T-helper 17 cell (primary cell): ENCODE data around the gene COL21A1. TPM values are rescaled to one million over a fixed set of nuclear protein-coding genes. Genes with fewer than 3 reads are reported as not detected.

ENCODE experiments used
- ATAC-seq: fragments of 150-1000 bp; cut with Tn5 transposase; 2 replicates; pipeline ENCODE4 v1.10.0; 2021; ENCODE audit warnings: mild to moderate bottlenecking, moderate library complexity
- DNase-seq, 3 donors: peaks; one replicate each; pipeline versions ENCODE4 v3.0.0 to v3.0.0-alpha.2; 2020 to 2021
- H3K9me3 ChIP-seq: one replicate; pipeline ENCODE4 v1.7.0; 2013; ENCODE audit warnings: low read length, mild to moderate bottlenecking; ENCODE audit not compliant: control insufficient read depth, poor library complexity, severe bottlenecking
- H3K27ac Mint-ChIP-seq: one replicate; pipeline ENCODE4 v1.8.0; 2022; ENCODE audit warnings: mild to moderate bottlenecking, moderate library complexity, mixed read lengths
- H3K27me3 Mint-ChIP-seq: one replicate; pipeline ENCODE4 v1.8.0; 2022; ENCODE audit warnings: mixed read lengths
- H3K36me3 Mint-ChIP-seq: one replicate; pipeline ENCODE4 v1.8.0; 2022; ENCODE audit warnings: low read depth, mixed read lengths
- H3K4me1 Mint-ChIP-seq: one replicate; pipeline ENCODE4 v1.8.0; 2022; ENCODE audit warnings: mild to moderate bottlenecking, mixed read lengths
- H3K4me3 Mint-ChIP-seq: one replicate; pipeline ENCODE4 v1.8.0; 2022; ENCODE audit warnings: mild to moderate bottlenecking, moderate library complexity, mixed read lengths
- total RNA-seq, 4 donors: library from RNA in 2 of 4; stranded (reverse) in 2 of 4; gene quantifications; one replicate each; pipeline ENCODE4 v1.2.3 and lab custom pipeline; 2022 to 2026

The COL21A1 gene
- total RNA-seq (not detected), total RNA-seq (lab: John Stamatoyannopoulos, UW) (0 reads per million in 2 donors)

DNA sequence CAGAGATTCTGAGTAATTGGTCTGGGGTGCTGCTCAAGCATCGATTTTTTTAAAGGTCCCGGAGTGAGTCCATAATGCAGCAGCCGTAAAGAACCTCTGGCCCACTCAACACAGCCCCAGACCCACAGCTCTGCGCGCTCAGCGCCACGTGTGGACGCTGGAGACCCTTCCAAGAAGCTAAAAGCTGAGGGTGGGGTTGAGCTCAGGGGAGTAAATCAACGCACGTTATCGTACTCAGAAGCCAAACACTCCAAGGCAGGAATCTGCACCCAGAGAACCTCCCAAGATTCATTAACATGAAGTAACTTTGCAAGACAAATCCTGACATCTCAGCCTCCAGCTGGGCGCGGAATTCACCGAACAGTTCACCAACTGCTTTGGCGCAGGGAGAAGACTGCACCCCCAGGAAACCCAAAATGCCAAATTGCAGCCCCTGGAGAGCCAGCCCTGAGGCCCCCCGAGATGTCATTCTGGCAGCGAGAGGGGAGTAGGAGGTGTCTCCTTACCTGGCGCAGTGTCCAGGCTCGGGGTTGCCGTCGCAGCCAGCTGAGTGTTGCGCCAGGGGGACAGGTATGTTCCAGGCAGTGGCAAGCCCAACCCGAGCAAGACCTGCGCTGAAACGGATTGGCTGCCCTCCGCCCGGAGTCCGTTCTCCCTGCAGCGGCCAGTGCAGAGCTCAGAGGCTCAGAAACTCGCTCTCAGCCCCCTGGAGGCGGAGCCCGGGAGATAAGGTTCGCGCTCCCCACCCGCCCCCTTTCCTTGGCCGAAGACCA lies at the start of gene COL21A1:
COL21A1 (minus strand) TSS at position 700 of the 773 bp plus-strand sequence. CDS start 64,962 bp downstream, outside the sequence.
- H3K4me3 Mint-ChIP-seq: no peak within 1 kb of the TSS
- H3K27me3 Mint-ChIP-seq: no peaks in the 10 kb centered on the region
- no peaks in the 10 kb centered on the region for H3K36me3 Mint-ChIP-seq
- DNase-seq (no peak), ATAC-seq (no peak)
- no peaks in the 10 kb centered on the region for H3K4me1 Mint-ChIP-seq
- H3K27ac Mint-ChIP-seq: no peak within 1 kb of the TSS
- no peaks in the 10 kb centered on the region for H3K9me3 ChIP-seq

DNA sequence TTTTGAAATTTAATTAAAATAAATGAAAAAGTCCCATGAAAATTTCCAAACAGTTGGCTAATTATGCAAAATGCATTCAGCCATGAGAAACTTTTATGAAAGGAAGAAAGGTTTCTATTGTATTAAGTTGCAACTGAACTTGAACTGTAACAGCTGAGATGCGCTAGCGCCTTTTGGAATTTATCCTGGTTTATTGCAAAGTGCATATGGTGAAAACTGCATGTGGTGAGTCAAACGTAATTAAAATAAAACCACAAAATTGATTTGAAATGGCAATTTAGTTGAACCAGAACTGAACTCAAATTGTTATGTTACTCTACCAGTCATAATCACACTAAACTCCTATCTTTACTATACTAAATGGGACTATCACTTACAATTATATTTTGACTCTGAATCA lies 46.4 kb upstream of the COL21A1 start:
- H3K4me1 Mint-ChIP-seq: no peaks in the 10 kb centered on the region
- no peaks in the 10 kb centered on the region for H3K9me3 ChIP-seq
- ATAC-seq (no peak), DNase-seq (no peak)
- no peak overlapping the region for H3K27ac Mint-ChIP-seq
- no peak overlapping the region for H3K4me3 Mint-ChIP-seq
- no peaks in the 10 kb centered on the region for H3K36me3 Mint-ChIP-seq
- no peaks in the 10 kb centered on the region for H3K27me3 Mint-ChIP-seq

DNA sequence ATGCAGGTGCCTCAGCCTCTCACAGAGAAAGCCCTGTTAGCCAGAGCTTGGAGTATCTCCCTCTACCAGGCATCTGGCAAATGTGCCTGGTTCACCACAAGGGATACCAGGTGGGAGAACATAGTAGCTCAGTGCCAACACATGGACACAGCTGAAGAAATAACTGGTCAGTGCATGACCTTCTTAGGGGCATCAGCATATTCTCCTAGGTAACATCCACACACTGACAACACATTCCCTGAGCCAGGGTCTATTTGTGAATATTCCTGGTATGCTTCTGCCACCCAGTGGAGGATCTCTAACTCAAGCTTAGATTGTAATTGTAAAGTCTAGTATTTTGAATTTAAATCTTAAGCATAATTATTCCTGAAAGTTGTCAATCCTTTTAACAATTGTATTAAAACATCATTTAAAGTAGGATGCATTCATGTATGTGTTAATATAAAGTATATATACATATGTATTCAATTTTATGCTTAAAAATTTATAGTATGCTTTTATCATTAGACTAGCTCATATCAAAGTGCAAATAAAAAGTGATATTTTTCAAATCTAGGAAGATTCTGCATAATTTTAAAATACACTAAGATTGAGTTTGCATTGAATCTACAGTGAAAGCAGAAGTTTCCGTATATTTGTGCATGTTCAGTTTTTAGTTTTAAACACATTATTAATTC lies 45.3 kb upstream of the COL21A1 start:
- DNase-seq: no peak
- no peaks in the 10 kb centered on the region for H3K36me3 Mint-ChIP-seq

DNA sequence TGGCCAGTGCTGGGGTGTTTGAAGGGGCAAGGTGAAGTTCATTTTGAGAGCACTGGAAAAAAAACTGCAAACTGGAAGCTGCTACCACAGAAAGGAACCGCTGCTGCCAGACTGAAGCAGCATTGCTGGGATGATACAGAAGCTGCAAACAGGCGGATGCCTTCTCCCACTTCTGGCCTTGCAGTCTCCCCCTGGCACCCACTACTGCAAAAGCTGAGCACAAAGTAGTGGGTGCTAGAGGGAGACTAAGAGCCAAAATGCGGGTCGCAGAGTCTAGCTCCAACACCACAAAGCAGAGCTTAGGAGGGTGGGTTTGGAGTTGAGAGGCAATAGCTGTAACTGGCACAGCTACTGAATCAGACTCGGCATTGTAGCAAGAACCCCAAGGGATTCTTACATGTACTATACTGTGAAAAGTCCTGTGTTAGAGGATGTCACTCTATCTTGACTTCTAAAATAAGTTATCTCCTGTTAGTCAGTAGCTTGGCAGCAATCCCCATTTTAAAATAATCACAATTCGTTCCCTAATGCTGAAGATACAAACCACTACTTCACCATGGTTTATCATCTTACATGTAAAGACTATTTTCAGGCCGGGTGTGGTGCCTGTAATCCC lies 44.0 kb upstream of the COL21A1 start:
- Mint-ChIP-seq H3K27me3 (no peaks in the 10 kb centered on the region), H3K4me3 (no peak overlapping the region), H3K27ac (no peak overlapping the region), H3K36me3 (no peaks in the 10 kb centered on the region), H3K4me1 (no peaks in the 10 kb centered on the region)
- H3K9me3 ChIP-seq: no peaks in the 10 kb centered on the region
- DNase-seq (no peak), ATAC-seq (no peak)

More for the DNA sequence above, 45.3 kb upstream of the COL21A1 start:
- H3K4me3 Mint-ChIP-seq: no peak overlapping the region
- no peaks in the 10 kb centered on the region for H3K27me3 Mint-ChIP-seq
- no peak overlapping the region for H3K27ac Mint-ChIP-seq
- H3K4me1 Mint-ChIP-seq: no peaks in the 10 kb centered on the region
- no peaks in the 10 kb centered on the region for H3K9me3 ChIP-seq
- no peak for ATAC-seq

DNA sequence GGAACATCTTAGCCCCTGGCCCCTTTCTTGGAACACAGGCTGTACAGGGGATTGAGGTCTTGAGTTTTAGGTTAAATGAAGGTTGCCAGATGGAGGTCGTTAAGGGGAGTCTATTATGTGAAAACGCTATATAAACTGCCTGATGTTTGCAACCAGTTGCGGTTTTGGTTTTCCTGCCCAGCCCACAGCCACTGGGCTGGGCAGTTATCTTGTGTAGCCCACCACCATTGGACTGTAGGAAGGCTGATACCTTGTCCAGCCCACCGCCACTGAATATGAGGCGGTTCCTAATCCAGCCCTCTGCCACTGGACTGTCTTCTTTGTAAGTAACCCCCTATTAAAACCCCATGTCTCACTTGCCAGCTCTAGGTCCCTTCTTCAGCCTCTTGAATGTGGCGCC lies 42.3 kb upstream of the COL21A1 start:
- no peak for DNase-seq
- no peak overlapping the region for H3K4me3 Mint-ChIP-seq
- H3K27me3 Mint-ChIP-seq: no peaks in the 10 kb centered on the region
- no peaks in the 10 kb centered on the region for H3K36me3 Mint-ChIP-seq
- H3K9me3 ChIP-seq: no peaks in the 10 kb centered on the region
- H3K27ac Mint-ChIP-seq: no peak overlapping the region
- no peak for ATAC-seq
- no peaks in the 10 kb centered on the region for H3K4me1 Mint-ChIP-seq

DNA sequence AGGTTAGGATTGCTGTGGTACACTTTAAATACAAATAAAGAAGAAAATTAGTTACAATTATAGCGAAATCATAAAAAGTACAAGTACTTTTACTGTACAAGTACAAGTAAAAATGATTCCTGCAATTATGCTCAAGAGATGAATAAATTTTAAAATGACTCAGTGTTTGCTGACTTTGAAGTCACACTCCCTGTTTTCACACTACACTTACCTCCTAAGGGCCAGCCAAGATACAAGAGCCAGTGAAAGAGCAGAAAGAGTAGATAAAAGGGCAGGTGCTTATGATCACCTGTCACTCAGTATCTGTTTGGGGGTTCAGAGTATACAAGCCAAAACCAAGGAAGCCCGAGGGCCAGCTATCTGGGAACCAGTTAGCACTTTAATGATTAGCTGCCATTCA lies 41.0 kb upstream of the COL21A1 start:
- no peak overlapping the region for H3K4me3 Mint-ChIP-seq
- no peaks in the 10 kb centered on the region for H3K36me3 Mint-ChIP-seq
- no peak overlapping the region for H3K27ac Mint-ChIP-seq
- ATAC-seq (no peak), DNase-seq (no peak)
- no peaks in the 10 kb centered on the region for H3K27me3 Mint-ChIP-seq
- no peaks in the 10 kb centered on the region for H3K4me1 Mint-ChIP-seq
- H3K9me3 ChIP-seq: no peaks in the 10 kb centered on the region

DNA sequence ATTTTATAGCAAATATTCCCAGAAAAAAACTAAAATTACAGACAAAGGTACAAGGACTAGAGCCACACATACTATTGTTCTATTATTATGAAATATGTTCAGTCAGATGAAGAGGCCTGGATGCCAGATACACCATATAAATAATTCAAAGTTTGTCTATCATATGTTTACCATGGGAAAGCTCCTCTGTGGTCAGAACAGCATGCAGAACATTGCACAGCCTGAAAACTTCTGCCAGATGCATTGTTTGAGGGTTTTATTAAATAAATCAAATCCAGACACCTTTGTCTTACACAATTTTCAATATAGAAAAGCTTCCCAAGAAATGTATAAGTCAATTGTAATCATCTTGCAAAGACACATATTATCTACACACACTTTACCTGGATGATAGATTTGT lies 35.0 kb upstream of the COL21A1 start:
- no peaks in the 10 kb centered on the region for H3K4me1 Mint-ChIP-seq
- ATAC-seq: no peak
- H3K27ac Mint-ChIP-seq: no peak overlapping the region
- no peaks in the 10 kb centered on the region for H3K36me3 Mint-ChIP-seq
- no peaks in the 10 kb centered on the region for H3K27me3 Mint-ChIP-seq
- no peak for DNase-seq
- H3K9me3 ChIP-seq: no peaks in the 10 kb centered on the region
- no peak overlapping the region for H3K4me3 Mint-ChIP-seq

DNA sequence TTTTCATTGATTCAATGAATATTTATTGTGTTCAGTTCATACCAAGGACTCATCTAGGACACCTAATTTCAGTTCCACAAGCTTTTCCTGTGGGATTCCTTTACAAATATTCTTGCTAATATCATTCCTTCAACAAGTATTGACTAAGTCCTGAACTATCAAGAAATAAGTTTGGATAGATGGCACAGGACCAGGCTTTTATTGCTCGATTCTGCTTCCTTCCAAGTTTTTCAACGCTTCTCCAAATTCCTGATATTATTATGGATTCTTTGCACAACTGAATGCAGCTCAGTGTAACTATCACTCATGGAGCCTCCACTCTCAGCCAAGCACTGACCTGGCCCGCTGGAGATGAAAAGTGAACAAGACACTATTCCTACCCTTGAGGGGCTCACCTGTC lies 32.7 kb upstream of the COL21A1 start:
- Mint-ChIP-seq H3K4me3 (no peak overlapping the region), H3K27me3 (no peaks in the 10 kb centered on the region), H3K4me1 (no peaks in the 10 kb centered on the region), H3K27ac (no peak overlapping the region), H3K36me3 (no peaks in the 10 kb centered on the region)
- no peak for DNase-seq
- no peaks in the 10 kb centered on the region for H3K9me3 ChIP-seq
- no peak for ATAC-seq

DNA sequence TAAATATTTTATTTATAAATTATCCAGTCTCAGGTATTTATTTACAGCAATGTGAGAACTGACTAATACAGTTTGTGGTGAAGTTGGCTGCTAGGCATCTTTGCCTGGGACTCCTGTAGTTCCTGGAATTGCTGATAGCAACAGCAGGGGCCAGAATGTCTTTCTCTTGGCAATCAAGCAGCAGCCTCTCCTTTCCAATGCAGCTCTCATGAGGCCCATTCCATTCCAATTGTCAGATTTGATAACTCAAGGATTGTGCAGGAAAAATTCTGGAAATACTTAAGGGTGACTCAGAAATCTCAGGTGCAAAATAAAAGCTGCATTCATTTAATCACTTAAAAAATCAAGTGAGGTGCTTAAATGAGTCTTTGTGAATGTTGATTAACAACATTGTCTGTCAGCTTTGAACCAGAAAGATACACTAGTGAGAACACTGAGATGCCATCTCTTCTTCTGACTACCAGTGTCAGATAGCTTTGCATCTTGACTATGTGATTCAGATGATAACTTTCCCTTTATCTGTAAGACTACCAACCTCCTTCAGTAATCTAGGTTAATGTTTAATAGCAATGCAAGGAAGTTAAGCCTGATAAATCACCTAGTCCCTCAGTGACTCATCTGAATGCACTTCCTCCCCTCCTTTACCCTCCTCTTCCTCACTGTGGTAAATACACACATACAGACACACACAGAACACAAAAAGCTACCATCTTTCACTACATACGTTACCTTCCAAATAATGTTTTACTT lies 32.1 kb upstream of the COL21A1 start:
- H3K27ac Mint-ChIP-seq: no peak overlapping the region
- H3K27me3 Mint-ChIP-seq: no peaks in the 10 kb centered on the region
- no peaks in the 10 kb centered on the region for H3K36me3 Mint-ChIP-seq
- H3K4me1 Mint-ChIP-seq: no peaks in the 10 kb centered on the region
- no peak overlapping the region for H3K4me3 Mint-ChIP-seq
- ATAC-seq (no peak), DNase-seq (no peak)
- H3K9me3 ChIP-seq: no peaks in the 10 kb centered on the region

DNA sequence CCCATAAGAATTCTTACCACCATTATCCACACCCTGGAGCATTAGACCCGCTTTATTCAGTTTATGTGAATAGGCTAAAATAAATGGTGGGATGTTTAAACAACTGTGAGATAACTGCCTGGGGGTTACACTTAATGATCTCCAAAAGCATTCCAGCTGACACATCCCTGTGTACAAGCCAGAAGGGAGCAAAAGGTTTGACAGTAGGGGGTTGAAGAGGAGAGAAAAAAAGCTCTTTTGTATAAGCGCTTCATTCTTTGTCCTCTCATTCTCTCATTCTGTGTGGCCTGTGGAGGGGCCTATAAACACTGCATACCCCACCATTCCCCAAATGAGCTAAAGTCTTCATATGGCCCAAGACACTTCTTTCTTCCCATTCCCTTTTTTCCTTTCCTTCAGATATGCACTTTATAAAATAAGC lies 30.8 kb upstream of the COL21A1 start:
- Mint-ChIP-seq H3K4me3 (no peak overlapping the region), H3K4me1 (no peaks in the 10 kb centered on the region), H3K27ac (no peak overlapping the region), H3K36me3 (no peaks in the 10 kb centered on the region), H3K27me3 (no peaks in the 10 kb centered on the region)
- ATAC-seq (no peak), DNase-seq (no peak)
- H3K9me3 ChIP-seq: no peaks in the 10 kb centered on the region

DNA sequence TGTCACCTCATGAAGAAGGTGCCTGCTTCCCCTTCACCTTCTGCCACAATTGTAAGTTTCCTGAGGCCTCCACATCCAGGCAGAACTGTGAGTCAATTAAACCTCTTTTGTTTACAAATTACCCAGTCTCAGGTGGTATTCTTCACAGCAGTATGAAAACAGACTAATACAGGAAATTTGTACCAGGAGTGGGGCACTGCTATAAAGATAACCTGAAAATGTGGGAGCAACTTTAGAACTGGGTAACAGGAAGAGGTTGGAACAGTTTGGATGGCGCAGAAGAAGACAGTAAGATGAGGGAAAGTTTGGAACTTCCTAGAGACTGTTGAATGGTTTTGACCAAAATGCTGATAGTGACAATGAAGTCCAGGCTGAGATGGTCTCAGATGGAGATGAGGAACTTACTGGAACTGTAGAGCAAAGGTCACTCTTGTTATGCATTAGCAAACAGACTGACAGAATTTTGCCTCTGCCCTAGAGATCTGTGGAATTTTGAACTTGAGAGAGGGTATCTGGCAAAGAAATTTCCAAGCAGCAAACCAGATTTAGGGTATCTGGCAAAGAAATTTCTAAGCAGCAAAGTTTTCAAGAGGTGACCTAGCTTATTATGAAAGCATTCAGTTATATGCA lies 23.5 kb upstream of the COL21A1 start:
- Mint-ChIP-seq H3K27me3 (no peaks in the 10 kb centered on the region), H3K4me1 (no peaks in the 10 kb centered on the region), H3K4me3 (no peak overlapping the region), H3K36me3 (no peaks in the 10 kb centered on the region), H3K27ac (no peak overlapping the region)
- DNase-seq (no peak), ATAC-seq (no peak)
- H3K9me3 ChIP-seq: no peaks in the 10 kb centered on the region

DNA sequence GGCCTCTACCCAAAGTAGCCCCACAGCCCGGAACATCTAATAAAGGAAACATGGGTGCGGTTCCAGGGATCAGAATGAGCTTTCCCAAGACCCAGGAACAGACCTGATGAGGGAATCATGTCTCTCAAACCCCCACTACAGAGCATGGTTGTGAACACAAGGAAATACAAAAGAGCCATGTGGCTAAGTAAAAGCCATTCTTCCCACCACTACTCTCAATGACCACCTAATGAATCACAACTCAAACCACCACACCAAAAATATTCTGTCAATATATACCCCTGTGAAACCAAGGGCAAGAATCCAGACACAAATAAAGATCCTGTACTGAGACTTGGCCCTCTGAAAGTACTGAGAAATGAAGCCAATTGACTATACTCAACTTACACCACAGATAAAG lies 20.9 kb upstream of the COL21A1 start:
- Mint-ChIP-seq H3K27me3 (no peaks in the 10 kb centered on the region), H3K27ac (no peak overlapping the region), H3K36me3 (no peaks in the 10 kb centered on the region), H3K4me3 (no peak overlapping the region), H3K4me1 (no peaks in the 10 kb centered on the region)
- DNase-seq (no peak), ATAC-seq (no peak)
- H3K9me3 ChIP-seq: no peaks in the 10 kb centered on the region

DNA sequence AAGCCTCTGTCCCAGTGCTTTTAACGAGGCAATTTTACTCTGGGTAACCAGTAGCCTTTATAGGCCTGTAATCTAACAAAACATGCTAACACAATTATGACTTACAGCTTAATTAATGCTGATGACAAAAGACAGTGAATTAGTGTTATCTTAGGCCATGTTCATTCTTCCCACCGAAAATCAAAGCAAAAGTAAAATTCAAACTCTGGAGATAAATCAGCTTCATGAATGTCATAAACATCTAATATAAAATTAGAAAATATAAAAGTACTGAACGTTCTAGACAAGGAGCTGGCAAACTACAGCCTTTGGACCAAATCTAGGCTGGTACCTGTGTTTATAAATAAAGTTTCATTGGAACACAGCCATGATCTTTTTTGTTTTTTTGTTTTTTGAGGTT lies 18.6 kb upstream of the COL21A1 start:
- DNase-seq (no peak), ATAC-seq (no peak)
- Mint-ChIP-seq H3K4me3 (no peak overlapping the region), H3K27me3 (no peaks in the 10 kb centered on the region), H3K4me1 (no peaks in the 10 kb centered on the region), H3K27ac (no peak overlapping the region), H3K36me3 (no peaks in the 10 kb centered on the region)
- H3K9me3 ChIP-seq: no peaks in the 10 kb centered on the region
